H9 (cell line): ENCODE measurements around the gene RUNDC3A. TPM values are rescaled to one million over a fixed set of nuclear protein-coding genes. Genes with fewer than 3 reads are reported as not detected.
A peak's percentile ranks its signal among the peaks of the same experiment; 100 is the strongest.

Experiments
- DNase-seq: peaks from one replicate; pipeline ENCODE4 v3.0.0-alpha.2; 2017
- H2AFZ ChIP-seq: one replicate; pipeline ENCODE4 v1.6.1; 2013; ENCODE audit warnings: mild to moderate bottlenecking, low read length, control low read depth, moderate library complexity
- H2AK5ac ChIP-seq: 2 replicates; pipeline ENCODE4 v1.6.1; 2013; ENCODE audit warnings: low read length, control low read depth, mixed read lengths; ENCODE audit not compliant: insufficient read length
- H2BK120ac ChIP-seq: one replicate; pipeline ENCODE4 v1.6.1; 2013; ENCODE audit warnings: low read depth, mild to moderate bottlenecking, low read length, control low read depth, inconsistent platforms; ENCODE audit not compliant: poor library complexity, severe bottlenecking
- H2BK12ac ChIP-seq: 2 replicates; pipeline ENCODE4 v1.6.1; 2013; ENCODE audit warnings: low read length, control low read depth, mixed read lengths, low read depth; ENCODE audit not compliant: insufficient read length
- H2BK15ac ChIP-seq: 2 replicates; pipeline ENCODE4 v1.6.1; 2013; ENCODE audit warnings: low read depth, low read length, control low read depth
- H2BK20ac ChIP-seq: one replicate; pipeline ENCODE4 v1.6.1; 2013; ENCODE audit warnings: low read depth, mild to moderate bottlenecking, low read length, control low read depth, inconsistent platforms; ENCODE audit not compliant: poor library complexity, severe bottlenecking
- H2BK5ac ChIP-seq: 2 replicates; pipeline ENCODE4 v1.6.1; 2013; ENCODE audit warnings: low read length, control low read depth, mixed read lengths; ENCODE audit not compliant: insufficient read length
- H3K14ac ChIP-seq: 2 replicates; pipeline ENCODE4 v1.6.1; 2013; ENCODE audit warnings: low read length, control low read depth; ENCODE audit not compliant: insufficient read depth
- H3K18ac ChIP-seq: 2 replicates; pipeline ENCODE4 v1.6.1; 2013; ENCODE audit warnings: low read depth, mild to moderate bottlenecking, mixed read lengths, low read length, control low read depth; ENCODE audit not compliant: insufficient read length
- H3K23ac ChIP-seq: 2 replicates; pipeline ENCODE4 v1.6.1; 2013; ENCODE audit warnings: low read length, control low read depth, mixed read lengths, low read depth; ENCODE audit not compliant: insufficient read length
- H3K23me2 ChIP-seq: 2 replicates; pipeline ENCODE4 v1.6.1; 2013; ENCODE audit warnings: low read depth, mild to moderate bottlenecking, mixed read lengths, low read length, control low read depth; ENCODE audit not compliant: insufficient read length, poor library complexity, severe bottlenecking
- H3K27ac ChIP-seq: 2 replicates; pipeline ENCODE4 v1.5.1; 2013; ENCODE audit warnings: low read length, control low read depth, mixed read lengths, low read depth; ENCODE audit not compliant: insufficient read length
- H3K27me3 ChIP-seq: 2 replicates; pipeline ENCODE4 v1.6.1; 2013; ENCODE audit warnings: low read length, control low read depth, inconsistent platforms; ENCODE audit not compliant: insufficient read depth
- H3K4ac ChIP-seq: 2 replicates; pipeline ENCODE4 v1.6.1; 2013; ENCODE audit warnings: low read depth, mild to moderate bottlenecking, control low read depth, inconsistent platforms, low read length, moderate library complexity
- H3K4me1 ChIP-seq: 2 replicates; pipeline ENCODE4 v1.6.1; 2013; ENCODE audit warnings: low read length, control low read depth, inconsistent platforms; ENCODE audit not compliant: insufficient read depth
- H3K4me2 ChIP-seq: 2 replicates; pipeline ENCODE4 v1.6.1; 2013; ENCODE audit warnings: low read length, control low read depth, mixed read lengths; ENCODE audit not compliant: insufficient read length, insufficient read depth
- H3K56ac ChIP-seq: 2 replicates; pipeline ENCODE4 v1.6.1; 2013; ENCODE audit warnings: low read depth, mild to moderate bottlenecking, mixed read lengths, low read length, control low read depth; ENCODE audit not compliant: insufficient read length
- H3K79me1 ChIP-seq: 2 replicates; pipeline ENCODE4 v1.6.1; 2013; ENCODE audit warnings: low read depth, mild to moderate bottlenecking, moderate library complexity, low read length, control low read depth, inconsistent platforms; ENCODE audit not compliant: insufficient read depth, poor library complexity, severe bottlenecking
- H3K79me2 ChIP-seq: 2 replicates; pipeline ENCODE4 v1.6.1; 2013; ENCODE audit warnings: low read length, control low read depth, inconsistent platforms; ENCODE audit not compliant: insufficient read depth
- H3K9ac ChIP-seq: 2 replicates; pipeline ENCODE4 v1.6.1; 2013; ENCODE audit warnings: low read length, control low read depth, mixed read lengths; ENCODE audit not compliant: insufficient read length; ENCODE audit errors: extremely low read depth
- H3K9me3 ChIP-seq: one replicate; pipeline ENCODE4 v1.6.1; 2013; ENCODE audit warnings: low read depth, low read length, inconsistent platforms; ENCODE audit not compliant: control insufficient read depth
- H3T11ph ChIP-seq: one replicate; pipeline ENCODE4 v1.6.1; 2013; ENCODE audit warnings: mild to moderate bottlenecking, low read length, control low read depth, inconsistent platforms
- H4K20me1 ChIP-seq: one replicate; pipeline ENCODE4 v1.6.1; 2013; ENCODE audit not compliant: control insufficient read depth, insufficient read length, insufficient read depth
- H4K5ac ChIP-seq: 2 replicates; pipeline ENCODE4 v1.6.1; 2013; ENCODE audit warnings: low read depth, mild to moderate bottlenecking, mixed read lengths, low read length, control low read depth; ENCODE audit not compliant: insufficient read length
- H4K8ac ChIP-seq: replicated peaks from 2 replicates; pipeline ENCODE4 v1.6.1; 2013; ENCODE audit warnings: low read length, control low read depth, mixed read lengths, low read depth; ENCODE audit not compliant: insufficient read length
- H4K91ac ChIP-seq: 2 replicates; pipeline ENCODE4 v1.6.1; 2013; ENCODE audit warnings: low read depth, mild to moderate bottlenecking, moderate library complexity, mixed read lengths, low read length, control low read depth; ENCODE audit not compliant: insufficient read length
- H3K27ac Mint-ChIP-seq, 3 experiments: 2 replicates in 2 of 3; 3 replicates in 1 of 3; pipeline ENCODE4 v1.8.0; 2020 to 2021; ENCODE audit warnings: mixed read lengths in 3 of 3, mild to moderate bottlenecking in 1 of 3, moderate library complexity in 1 of 3
- H3K27me3 Mint-ChIP-seq: 2 replicates; pipeline ENCODE4 v1.8.0; 2021; ENCODE audit warnings: low read depth, mild to moderate bottlenecking, moderate library complexity, mixed read lengths
- H3K36me3 Mint-ChIP-seq, 3 experiments: 2 replicates in 2 of 3; 3 replicates in 1 of 3; pipeline ENCODE4 v1.8.0; 2020 to 2021; ENCODE audit warnings: low read depth in 3 of 3, mixed read lengths in 3 of 3; ENCODE audit not compliant: insufficient read depth in 1 of 3
- H3K4me1 Mint-ChIP-seq, 2 experiments: 2 replicates each; pipeline ENCODE4 v1.8.0; 2020; ENCODE audit warnings: mixed read lengths in 2 of 2
- H3K4me3 Mint-ChIP-seq, 2 experiments: 2 replicates in 1 of 2; 3 replicates in 1 of 2; pipeline ENCODE4 v1.8.0; 2020 to 2021; ENCODE audit warnings: mild to moderate bottlenecking in 2 of 2, mixed read lengths in 2 of 2, moderate library complexity in 1 of 2
- H3K9me3 Mint-ChIP-seq, 2 experiments: 2 replicates in 1 of 2; 3 replicates in 1 of 2; pipeline ENCODE4 v1.8.0; 2020; ENCODE audit warnings: mild to moderate bottlenecking in 2 of 2, mixed read lengths in 2 of 2, moderate library complexity in 1 of 2
- CTCF ChIP-seq: fragments of 200-600 bp; sonication (generic); conservative IDR thresholded peaks from 3 replicates; pipeline ENCODE4 v1.8.0; 2021; ENCODE audit warnings: antibody characterized with exemption, mild to moderate bottlenecking
- WGBS: extraction: QIAGEN DNeasy Blood & Tissue Kit; methylation state at CpG from one replicate; pipeline ENCODE4 v1.1.7; 2013; ENCODE audit warnings: missing lambda C conversion rate, low lambda C conversion rate, mixed read lengths; ENCODE audit not compliant: insufficient read length; ENCODE audit errors: extremely low coverage; 5-methylcytosine and 5-hydroxymethylcytosine counted together
- total RNA-seq: library from RNA; stranded (reverse); gene quantifications from 2 replicates; pipeline ENCODE4 v1.2.1, GENCODE V29; 2021

Gene RUNDC3A
- total RNA-seq, 1 experiment from 2014 or later = 3.8 TPM

- no peaks in the 10 kb centered on the region for H3K4me1 ChIP-seq
- H3K79me2 ChIP-seq = no peaks in the 10 kb centered on the region
- no peak overlapping the region for H2BK5ac ChIP-seq
- H3T11ph ChIP-seq = no peak overlapping the region
- no peaks in the 10 kb centered on the region for H3K23me2 ChIP-seq
- no peak overlapping the region for H4K8ac ChIP-seq
- no CpG with 5 or more reads among the region's 7 CpGs for WGBS
- peak; percentile 85 for DNase-seq
- no peaks in the 10 kb centered on the region for H3K9me3 ChIP-seq
- H3K9ac ChIP-seq = no peak overlapping the region
- H2AK5ac ChIP-seq = no peak overlapping the region
- H2BK12ac ChIP-seq = no peak overlapping the region
- Mint-ChIP-seq H3K27me3 (peaks cover 6% of the 10 kb centered on the region), H3K27ac (no peak overlapping the region), H3K4me3 (no peak overlapping the region), H3K9me3 (no peaks in the 10 kb centered on the region), H3K36me3 (no peaks in the 10 kb centered on the region), H3K4me1 (peaks cover 17 to 22% of the 10 kb centered on the region in 2 experiments)
- H3K23ac ChIP-seq = no peak overlapping the region
- H3K56ac ChIP-seq = no peak overlapping the region
- H2BK15ac ChIP-seq = no peak overlapping the region
- no peaks in the 10 kb centered on the region for H4K20me1 ChIP-seq
- no peak overlapping the region for H4K91ac ChIP-seq
- H2BK20ac ChIP-seq = no peak overlapping the region
- no peak overlapping the region for H3K18ac ChIP-seq
- H2BK120ac ChIP-seq = no peak overlapping the region
- no peaks in the 10 kb centered on the region for H3K27me3 ChIP-seq
- TF ChIP-seq CTCF = peak; percentile 88
- H3K79me1 ChIP-seq = no peaks in the 10 kb centered on the region
- no peak overlapping the region for H3K27ac ChIP-seq
- no peak overlapping the region for H3K4me2 ChIP-seq
- no peak overlapping the region for H4K5ac ChIP-seq
- H3K14ac ChIP-seq = no peak overlapping the region
- no peak overlapping the region for H2AFZ ChIP-seq
- no peak overlapping the region for H3K4ac ChIP-seq
Measured at GRCh38 chr17:44331249-44331760, 22.9 kb downstream of the RUNDC3A start.
